ENCODE measurements around the gene AK9. TPM values are rescaled to one million over a fixed set of nuclear protein-coding genes. Genes with fewer than 3 reads are reported as not detected.

AK9 gene
- polyA plus RNA-seq, 1 of the 3 experiments (the other 2 are of a cell fraction): 0.76 TPM

GRCh38 chr6:109491207-109491938 lies 199.6 kb downstream of the AK9 start:
- H3K9ac ChIP-seq: no peak overlapping the region
- ChIA-PET CTCF (interaction anchor here (1.1 kb wide), 1 partner anchor 548 kb away, joined by 3 read pairs; no protein-coding TSS in a partner anchor), POLR2A (interaction anchor here (0.6 kb wide), 1 partner anchor 1386 kb away, joined by 3 read pairs; no protein-coding TSS in a partner anchor)

More at GRCh38 chr6:109491207-109491938, 199.6 kb downstream of the AK9 start:
- 47% methylated on average over 5 of the region's 5 CpGs for WGBS (ENCODE audit: low lambda C conversion rate)
- H3K4me1 ChIP-seq (ENCODE audit: control insufficient read depth in 1 of 2, insufficient read depth in 2 of 2, low read depth in 1 of 2, low read length in 1 of 2): no peaks in the 10 kb centered on the region
- H3K27me3 ChIP-seq (ENCODE audit: insufficient read depth): no peaks in the 10 kb centered on the region; the same call in 1 of the 2 replicates
- no peaks in the 10 kb centered on the region for H3K36me3 ChIP-seq (replicated peaks in 1 of 2; ENCODE audit: control insufficient read depth in 1 of 2, insufficient read depth in 2 of 2, low read length in 1 of 2)
- H3K9me2 ChIP-seq: no peaks in the 10 kb centered on the region
- no peak overlapping the region for H3K4me2 ChIP-seq
- TF ChIP-seq NRF1 (IDR thresholded peaks at IDR 0.05; ENCODE audit: low read depth, low read length) (no peak), CHD2 (IDR thresholded peaks at IDR 0.05; ENCODE audit: low read length, partially characterized antibody) (no peak), GABPA (IDR thresholded peaks at IDR 0.05; ENCODE audit: low read depth) (no peak), SMC3 (IDR thresholded peaks at IDR 0.05; ENCODE audit: low read depth, low read length) (no peak), RXRA (IDR thresholded peaks at IDR 0.05; ENCODE audit: borderline replicate concordance, low read depth) (no peak), PBX3 (IDR thresholded peaks at IDR 0.05) (no peak), RCOR1 (IDR thresholded peaks at IDR 0.05; ENCODE audit: low read length) (no peak), GATA2 (CRISPR knock-in tag; IDR thresholded peaks at IDR 0.05) (no peak), ELF1 (IDR thresholded peaks at IDR 0.05) (no peak), IRF3 (IDR thresholded peaks at IDR 0.05; ENCODE audit: low read depth, low read length) (no peak), USF1 (IDR thresholded peaks at IDR 0.05; ENCODE audit: borderline replicate concordance, low read depth) (no peak)
- TF ChIP-seq, protein P1, sequence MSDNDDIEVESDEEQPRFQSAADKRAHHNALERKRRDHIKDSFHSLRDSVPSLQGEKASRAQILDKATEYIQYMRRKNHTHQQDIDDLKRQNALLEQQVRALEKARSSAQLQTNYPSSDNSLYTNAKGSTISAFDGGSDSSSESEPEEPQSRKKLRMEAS (IDR thresholded peaks at IDR 0.05; ENCODE audit: low read depth): no peak
- TF ChIP-seq, protein P2, sequence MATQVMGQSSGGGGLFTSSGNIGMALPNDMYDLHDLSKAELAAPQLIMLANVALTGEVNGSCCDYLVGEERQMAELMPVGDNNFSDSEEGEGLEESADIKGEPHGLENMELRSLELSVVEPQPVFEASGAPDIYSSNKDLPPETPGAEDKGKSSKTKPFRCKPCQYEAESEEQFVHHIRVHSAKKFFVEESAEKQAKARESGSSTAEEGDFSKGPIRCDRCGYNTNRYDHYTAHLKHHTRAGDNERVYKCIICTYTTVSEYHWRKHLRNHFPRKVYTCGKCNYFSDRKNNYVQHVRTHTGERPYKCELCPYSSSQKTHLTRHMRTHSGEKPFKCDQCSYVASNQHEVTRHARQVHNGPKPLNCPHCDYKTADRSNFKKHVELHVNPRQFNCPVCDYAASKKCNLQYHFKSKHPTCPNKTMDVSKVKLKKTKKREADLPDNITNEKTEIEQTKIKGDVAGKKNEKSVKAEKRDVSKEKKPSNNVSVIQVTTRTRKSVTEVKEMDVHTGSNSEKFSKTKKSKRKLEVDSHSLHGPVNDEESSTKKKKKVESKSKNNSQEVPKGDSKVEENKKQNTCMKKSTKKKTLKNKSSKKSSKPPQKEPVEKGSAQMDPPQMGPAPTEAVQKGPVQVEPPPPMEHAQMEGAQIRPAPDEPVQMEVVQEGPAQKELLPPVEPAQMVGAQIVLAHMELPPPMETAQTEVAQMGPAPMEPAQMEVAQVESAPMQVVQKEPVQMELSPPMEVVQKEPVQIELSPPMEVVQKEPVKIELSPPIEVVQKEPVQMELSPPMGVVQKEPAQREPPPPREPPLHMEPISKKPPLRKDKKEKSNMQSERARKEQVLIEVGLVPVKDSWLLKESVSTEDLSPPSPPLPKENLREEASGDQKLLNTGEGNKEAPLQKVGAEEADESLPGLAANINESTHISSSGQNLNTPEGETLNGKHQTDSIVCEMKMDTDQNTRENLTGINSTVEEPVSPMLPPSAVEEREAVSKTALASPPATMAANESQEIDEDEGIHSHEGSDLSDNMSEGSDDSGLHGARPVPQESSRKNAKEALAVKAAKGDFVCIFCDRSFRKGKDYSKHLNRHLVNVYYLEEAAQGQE (IDR thresholded peaks at IDR 0.05; ENCODE audit: low read depth, low read length): no peak
- TF ChIP-seq, protein P3, sequence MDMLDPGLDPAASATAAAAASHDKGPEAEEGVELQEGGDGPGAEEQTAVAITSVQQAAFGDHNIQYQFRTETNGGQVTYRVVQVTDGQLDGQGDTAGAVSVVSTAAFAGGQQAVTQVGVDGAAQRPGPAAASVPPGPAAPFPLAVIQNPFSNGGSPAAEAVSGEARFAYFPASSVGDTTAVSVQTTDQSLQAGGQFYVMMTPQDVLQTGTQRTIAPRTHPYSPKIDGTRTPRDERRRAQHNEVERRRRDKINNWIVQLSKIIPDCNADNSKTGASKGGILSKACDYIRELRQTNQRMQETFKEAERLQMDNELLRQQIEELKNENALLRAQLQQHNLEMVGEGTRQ (IDR thresholded peaks at IDR 0.05; ENCODE audit: borderline replicate concordance, low read depth, low read length): no peak
- H3F3A ChIP-seq (replicated peaks; ENCODE audit: insufficient read depth): no peaks in the 10 kb centered on the region
- H3K4me3 ChIP-seq (ENCODE audit: low read depth in 2 of 2, low read length in 1 of 2): no peak overlapping the region
- H3K9me3 ChIP-seq: no peaks in the 10 kb centered on the region
- no peak overlapping the region for H3K27ac ChIP-seq (ENCODE audit: low read depth in 2 of 2, low read length in 1 of 2)
- no peaks in the 10 kb centered on the region for H3K79me2 ChIP-seq (ENCODE audit: insufficient read depth)
- H2AFZ ChIP-seq (ENCODE audit: low read depth): no peak overlapping the region
- H4K20me1 ChIP-seq (ENCODE audit: insufficient read depth): no peaks in the 10 kb centered on the region
- no peak for DNase-seq
